HG03520 (cell line): ENCODE results near the gene MBNL2.
A peak's percentile ranks its signal among the peaks of the same experiment; 100 is the strongest.

Experiments used
- ATAC-seq: cut with Tn5 transposase; IDR thresholded peaks from one replicate; pipeline ENCODE4 v1.9.1; 2021; ENCODE audit warnings: mild to moderate bottlenecking, moderate library complexity; ENCODE audit not compliant: unreplicated experiment

The MBNL2 gene

DNA sequence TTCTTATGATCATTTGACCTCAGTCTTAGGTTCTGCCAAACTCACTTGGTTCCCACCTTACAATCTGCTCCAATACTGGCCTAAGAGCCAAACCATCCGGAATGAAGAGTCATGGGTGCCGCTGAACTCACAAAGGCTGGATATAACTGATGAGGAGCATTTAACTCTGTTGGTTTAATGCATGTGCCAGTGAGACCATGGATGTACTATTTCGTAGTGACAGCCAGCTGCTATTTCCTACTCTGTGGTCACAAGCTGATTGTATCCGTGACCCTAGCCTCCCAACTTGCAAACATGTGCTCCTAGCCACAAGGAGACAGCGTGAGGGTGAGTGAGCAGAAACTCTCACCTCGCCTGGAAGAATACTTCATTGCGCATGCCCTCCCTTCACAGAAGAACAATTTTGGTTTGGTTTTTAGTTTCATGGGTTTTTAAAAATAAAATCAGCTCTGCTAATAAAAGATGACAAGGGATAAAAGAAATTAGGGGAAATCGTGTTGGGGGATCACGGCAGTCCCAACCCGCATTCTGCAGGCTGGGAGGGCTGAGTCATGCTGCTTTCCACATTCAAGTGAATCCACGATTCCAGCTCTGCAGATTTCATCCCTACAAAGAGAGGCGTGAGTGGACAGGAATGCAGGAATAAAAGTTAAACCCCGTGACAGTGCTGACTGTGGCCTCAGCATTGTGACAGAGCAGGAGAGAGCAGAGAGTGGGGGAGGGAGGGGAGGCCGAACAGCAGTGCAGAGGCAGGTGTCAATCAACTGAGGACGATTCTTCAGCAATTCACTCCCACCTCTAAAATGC is 145.1 kb downstream of the MBNL2 start:
- ATAC-seq = no peak

DNA sequence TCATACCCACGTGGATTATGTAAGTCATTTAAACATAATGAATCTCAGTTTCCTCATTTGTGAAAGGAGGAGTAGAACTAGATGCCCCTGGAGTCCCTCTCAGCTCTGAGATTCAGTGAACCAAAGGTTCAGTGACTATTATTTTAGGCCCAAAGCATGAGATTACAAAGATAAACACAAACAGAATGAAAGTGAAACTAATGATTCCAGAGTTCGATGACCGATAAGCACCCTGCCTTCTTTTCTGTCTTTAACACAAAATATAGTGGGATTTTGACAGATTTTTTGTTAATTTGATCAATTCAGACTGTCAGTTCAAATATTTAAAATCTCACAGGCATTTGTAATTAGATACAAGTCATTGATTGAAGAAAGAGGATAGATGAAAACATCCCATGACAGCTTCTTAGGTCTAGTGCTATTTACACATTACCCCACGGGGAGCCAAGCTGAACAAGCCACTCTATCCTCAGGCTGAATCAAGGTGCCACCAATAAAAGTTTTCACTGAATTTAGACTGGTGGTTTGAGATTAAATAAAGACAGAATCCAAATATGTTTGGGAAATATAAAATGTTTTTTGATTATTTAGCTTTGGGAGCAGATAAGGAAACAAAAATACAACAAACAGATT is 147.2 kb downstream of the MBNL2 start:
- peak; percentile 74 for ATAC-seq

GRCh38 chr13:97371486-97372109 is 149.5 kb downstream of the MBNL2 start:
- no peak for ATAC-seq

DNA sequence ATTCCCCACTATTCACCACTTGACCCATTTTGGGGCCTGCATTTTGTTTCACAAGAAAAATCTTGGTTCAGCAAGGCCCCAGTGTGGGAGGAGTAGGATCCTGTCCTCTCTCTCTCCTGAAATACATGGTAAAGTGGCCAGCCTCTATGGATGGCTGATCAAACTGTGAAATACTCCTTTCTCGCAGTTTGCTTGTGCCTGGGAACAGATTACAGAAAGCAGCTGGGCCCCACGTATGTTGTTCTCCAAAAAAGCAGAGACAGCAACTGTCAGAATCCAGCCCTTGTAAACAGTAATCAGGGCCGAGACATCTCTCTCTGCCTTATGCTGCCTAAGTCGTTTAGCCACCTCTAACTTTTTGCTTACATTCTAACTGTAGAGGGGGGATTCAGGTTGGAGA is 150.8 kb downstream of the MBNL2 start:
- no peak for ATAC-seq

GRCh38 chr13:97373787-97374186 is 151.7 kb downstream of the MBNL2 start:
- no peak for ATAC-seq

GRCh38 chr13:97376981-97377380 is 154.8 kb downstream of the MBNL2 start:
- ATAC-seq = no peak

GRCh38 chr13:97379386-97379785 is 157.3 kb downstream of the MBNL2 start:
- ATAC-seq = no peak

- ATAC-seq = no peak
These were observed 158.6 kb downstream of the MBNL2 start for GRCh38 chr13:97380696-97381095.

- no peak for ATAC-seq
These were observed 159.1 kb downstream of the MBNL2 start for GRCh38 chr13:97381189-97381588.

GRCh38 chr13:97382276-97382675 is 160.1 kb downstream of the MBNL2 start:
- ATAC-seq = no peak

GRCh38 chr13:97384371-97384770 is 162.2 kb downstream of the MBNL2 start:
- ATAC-seq = no peak

- ATAC-seq = no peak
These were observed 163.0 kb downstream of the MBNL2 start for GRCh38 chr13:97385146-97385545.

DNA sequence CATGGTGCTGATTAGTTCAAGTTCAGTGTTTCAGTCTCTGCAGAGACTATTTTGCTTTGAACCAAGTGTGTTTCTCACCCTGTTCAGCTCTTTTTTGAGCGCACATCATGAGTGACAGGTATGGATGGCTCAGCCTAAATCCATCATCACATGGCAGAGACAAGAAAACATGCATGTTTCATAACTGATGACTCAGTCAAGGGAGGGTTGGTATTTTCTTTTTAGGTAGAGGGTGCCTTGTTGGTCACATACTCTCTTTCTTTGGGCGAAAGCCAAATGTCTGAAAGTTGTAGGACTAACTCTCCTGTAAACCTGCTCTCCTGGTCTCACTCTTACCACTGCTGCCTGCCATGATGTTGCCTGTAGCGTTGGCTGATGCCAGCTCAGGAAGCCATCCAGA is 163.7 kb downstream of the MBNL2 start:
- no peak for ATAC-seq

DNA sequence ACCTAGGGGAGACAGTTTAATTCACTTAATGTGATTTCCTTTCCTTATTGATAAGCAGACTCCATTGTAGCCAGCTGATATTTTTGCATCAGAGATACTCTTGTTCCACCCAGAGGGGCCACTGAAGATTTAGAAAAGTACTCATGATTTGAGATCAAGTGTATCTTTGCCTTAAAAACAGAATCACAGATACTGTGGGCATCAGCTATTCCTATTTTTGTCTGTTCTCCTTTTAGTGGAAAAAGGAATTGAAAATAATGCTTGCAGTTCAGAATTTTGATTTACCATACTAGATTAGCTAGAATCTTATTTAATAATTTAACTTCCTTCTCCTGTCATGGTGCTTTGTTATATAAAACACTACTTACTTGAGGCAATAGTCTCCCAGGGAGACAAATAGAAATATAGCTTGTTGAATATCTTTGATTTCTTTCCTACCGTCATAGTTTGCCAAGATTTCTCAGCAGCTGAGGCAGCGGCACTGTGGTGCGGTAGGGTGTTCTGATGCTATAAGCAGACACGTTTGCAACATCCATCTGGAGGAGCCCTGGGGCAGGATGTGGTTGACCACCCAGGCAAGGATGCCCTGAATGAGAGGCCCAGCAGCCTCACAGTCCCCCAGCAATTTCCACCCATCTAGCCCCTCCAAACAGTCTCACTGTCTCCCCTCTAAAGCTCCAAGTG is 164.8 kb downstream of the MBNL2 start:
- ATAC-seq = no peak

DNA sequence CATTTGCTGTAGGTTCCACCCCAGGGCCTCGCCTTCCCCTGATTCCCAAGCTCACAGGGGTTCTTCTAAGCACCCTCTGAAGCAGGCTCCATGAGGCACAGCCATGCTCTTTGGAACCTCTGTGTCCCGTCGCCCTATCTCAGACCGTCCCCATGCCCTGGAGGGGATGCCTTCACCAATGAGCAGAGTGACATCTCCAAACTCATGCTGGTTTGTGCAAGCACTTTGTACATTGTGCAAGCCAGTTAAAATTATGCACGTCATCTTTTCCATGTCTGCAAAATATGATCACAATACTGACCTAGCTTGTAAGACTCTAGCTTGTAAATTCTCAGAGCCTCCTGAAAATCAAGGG is 165.3 kb downstream of the MBNL2 start:
- ATAC-seq = no peak

- ATAC-seq = no peak
These were observed 165.8 kb downstream of the MBNL2 start for GRCh38 chr13:97387890-97388289.

DNA sequence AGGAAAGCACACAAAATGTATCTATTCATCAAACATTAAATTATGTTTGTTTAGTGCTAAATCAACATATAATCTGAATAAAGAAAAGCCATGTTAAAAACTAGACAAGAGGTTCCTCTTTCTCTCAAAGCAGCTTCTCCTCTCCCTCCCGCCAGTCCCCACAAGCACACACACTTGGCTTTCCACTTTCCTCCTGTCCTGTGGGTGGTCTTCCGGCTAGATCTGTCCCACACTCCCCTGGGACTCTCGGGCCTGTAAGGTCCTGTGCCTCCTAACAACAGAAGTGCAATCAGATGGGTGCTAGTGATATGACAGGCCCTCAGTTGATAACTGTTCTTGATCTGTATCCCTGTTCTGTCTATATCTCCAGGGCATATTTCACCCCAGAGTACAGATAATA is 166.2 kb downstream of the MBNL2 start:
- no peak for ATAC-seq

DNA sequence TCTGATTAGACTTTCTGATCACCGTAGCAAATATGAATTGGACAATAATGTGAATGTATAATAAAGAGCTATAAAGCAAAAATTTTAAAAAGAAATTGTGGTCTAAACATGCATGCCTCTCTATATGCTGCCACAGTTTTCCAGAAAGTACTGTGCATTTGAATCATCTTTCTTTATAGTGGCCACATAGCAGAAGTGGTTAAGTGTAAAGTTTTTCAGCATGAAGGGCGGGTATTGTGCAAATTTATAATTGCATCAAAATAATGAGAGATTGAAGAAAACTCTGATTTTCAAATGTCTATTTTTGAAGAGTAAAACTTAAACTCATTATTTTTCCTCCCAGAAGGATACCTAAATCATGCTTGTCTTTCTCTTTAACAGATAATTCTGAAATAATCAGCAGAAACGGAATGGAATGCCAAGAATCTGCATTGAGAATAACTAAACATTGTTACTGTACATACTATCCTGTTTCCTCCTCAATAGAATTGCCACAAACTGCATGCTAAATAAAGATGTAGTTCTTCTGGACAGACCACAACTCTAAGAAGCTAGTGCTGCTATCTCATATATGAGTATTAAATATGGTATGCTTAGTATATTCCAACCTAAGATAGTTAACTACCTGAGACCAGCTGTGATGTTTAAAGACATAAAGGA is 168.9 kb downstream of the MBNL2 start:
- ATAC-seq = no peak

DNA sequence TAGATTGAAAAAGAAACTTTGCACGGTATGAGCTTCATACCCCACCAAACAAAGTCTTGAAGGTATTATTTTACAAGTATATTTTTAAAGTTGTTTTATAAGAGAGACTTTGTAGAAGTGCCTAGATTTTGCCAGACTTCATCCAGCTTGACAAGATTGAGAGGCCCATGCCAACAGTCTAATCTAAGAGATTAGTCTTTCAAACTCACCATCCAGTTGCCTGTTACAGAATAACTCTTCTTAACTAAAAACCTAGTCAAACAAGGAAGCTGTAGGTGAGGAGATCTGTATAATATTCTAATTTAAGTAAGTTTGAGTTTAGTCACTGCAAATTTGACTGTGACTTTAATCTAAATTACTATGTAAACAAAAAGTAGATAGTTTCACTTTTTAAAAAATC is 169.9 kb downstream of the MBNL2 start:
- no peak for ATAC-seq

GRCh38 chr13:97394542-97394941 is 172.4 kb downstream of the MBNL2 start:
- no peak for ATAC-seq

DNA sequence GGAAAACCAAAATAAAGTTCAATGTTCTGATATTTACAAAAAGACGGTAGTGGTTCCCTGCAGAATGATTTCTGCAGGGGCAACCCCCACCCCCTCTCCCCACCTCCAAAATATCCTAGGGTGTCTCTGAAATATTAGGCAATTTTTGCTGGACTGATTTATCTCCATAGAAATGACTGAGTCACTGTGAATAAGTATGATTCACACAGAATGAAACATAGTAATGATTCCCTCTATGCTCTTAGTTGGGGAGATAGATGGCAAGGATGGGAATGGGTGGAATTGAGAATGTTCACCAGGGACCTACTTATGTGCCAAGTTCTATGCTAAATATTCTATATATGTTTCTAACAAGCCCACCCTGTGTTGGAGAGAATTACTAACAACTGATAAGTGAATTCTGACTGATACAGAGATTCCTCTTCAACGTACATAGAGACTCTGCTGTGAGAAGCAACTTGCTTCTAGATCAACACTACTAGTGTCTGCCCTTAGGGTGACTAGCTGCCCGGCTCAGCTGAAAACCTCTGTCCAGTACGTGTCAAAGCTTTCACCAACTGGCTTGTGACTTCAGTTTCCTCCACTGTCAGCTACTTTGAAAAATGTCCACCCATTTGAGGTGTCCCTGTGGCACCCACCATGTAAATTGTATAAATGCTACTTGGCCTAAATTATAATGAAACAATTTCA is 173.5 kb downstream of the MBNL2 start:
- ATAC-seq = no peak
